GM23248 (cell line): ENCODE results near the gene FCN1.

Experiments
- EZH2 ChIP-seq: fragments of 200-600 bp; sonication (generic); IDR thresholded peaks from 2 replicates; pipeline ENCODE4 v1.6.1; 2018; ENCODE audit warnings: antibody characterized with exemption, mild to moderate bottlenecking; ENCODE audit not compliant: insufficient read depth, poor library complexity, severe bottlenecking
- EZH2phosphoT487 ChIP-seq: fragments of 200-600 bp; sonication (generic); IDR thresholded peaks from 2 replicates; pipeline ENCODE4 v1.6.1; 2018; ENCODE audit warnings: antibody characterized with exemption, moderate library complexity, mild to moderate bottlenecking, low read depth; ENCODE audit not compliant: insufficient read depth

- TF ChIP-seq EZH2 (no peak), EZH2phosphoT487 (no peak)
Measured at GRCh38 chr9:134880484-134881312, 37.0 kb downstream of the FCN1 start, which contains the start of gene FCN2.
